Measurements from ENCODE around the gene MUC2. TPM values are rescaled to one million over a fixed set of nuclear protein-coding genes. Genes with fewer than 3 reads are reported as not detected.

Gene MUC2
- total RNA-seq, 6 experiments from 2014 or later = 0.04 TPM; not detected in 5

- no peak for ATAC-seq
- intact Hi-C loops (cut with DNase I) = no loop called here
- DNase-seq = no peak
- H3K27ac ChIP-seq = no peak overlapping the region
- no CpG with 5 or more reads among the region's 13 CpGs for WGBS (ENCODE audit: insufficient coverage, low coverage, low lambda C conversion rate, missing lambda C conversion rate)
- TF ChIP-seq CTCF (IDR thresholded peaks at IDR 0.05) = no peak
- no peak for TF ChIP-seq POLR2A (IDR thresholded peaks at IDR 0.05)
- no peaks in the 10 kb centered on the region for H3K27me3 ChIP-seq
- H3K9me3 ChIP-seq = no peaks in the 10 kb centered on the region
- H3K4me3 ChIP-seq = no peak overlapping the region
- H3K4me1 ChIP-seq = no peaks in the 10 kb centered on the region
- H3K36me3 ChIP-seq = no peaks in the 10 kb centered on the region
Measured at GRCh38 chr11:1049431-1049891, 25.2 kb upstream of the MUC2 start.

GRCh38 chr11:1049911-1050580 lies 24.6 kb upstream of the MUC2 start:
- WGBS (ENCODE audit: insufficient coverage, low coverage, low lambda C conversion rate, missing lambda C conversion rate) = 60% methylated on average over 3 of the region's 18 CpGs
- peak in 2 of 3 donors; percentile 18 to 52 for DNase-seq

GRCh38 chr11:1050581-1051355 lies 23.9 kb upstream of the MUC2 start:
- Histone ChIP-seq H3K27me3 (no peaks in the 10 kb centered on the region), H3K9me3 (no peaks in the 10 kb centered on the region), H3K4me1 (no peaks in the 10 kb centered on the region), H3K4me3 (no peak overlapping the region), H3K27ac (no peak overlapping the region), H3K36me3 (no peaks in the 10 kb centered on the region)
- no CpG with 5 or more reads among the region's 39 CpGs for WGBS (ENCODE audit: insufficient coverage, low coverage, low lambda C conversion rate, missing lambda C conversion rate)
- intact Hi-C loops (cut with DNase I) = loop anchor here (5.0 to 10.0 kb wide), 3 partner anchors 156 to 203 kb away; no protein-coding TSS in a partner anchor
- peak; percentile 77 to 82 (median 80) for DNase-seq
- peak; percentile 94 to 99 (median 98) for ATAC-seq
- TF ChIP-seq POLR2A (IDR thresholded peaks at IDR 0.05) (no peak), CTCF (IDR thresholded peaks at IDR 0.05) (peak; percentile 91 to 97 (median 94))

More at GRCh38 chr11:1049911-1050580, 24.6 kb upstream of the MUC2 start:
- Histone ChIP-seq H3K9me3 (no peaks in the 10 kb centered on the region), H3K27me3 (no peaks in the 10 kb centered on the region), H3K4me3 (no peak overlapping the region), H3K27ac (no peak overlapping the region), H3K36me3 (no peaks in the 10 kb centered on the region), H3K4me1 (no peaks in the 10 kb centered on the region)
- TF ChIP-seq CTCF (IDR thresholded peaks at IDR 0.05) = no peak
- TF ChIP-seq POLR2A (IDR thresholded peaks at IDR 0.05) = no peak
- no peak for ATAC-seq
- intact Hi-C loops (cut with DNase I) = loop anchor here (5.0 to 10.0 kb wide), 3 partner anchors 155 to 203 kb away; no protein-coding TSS in a partner anchor

- 70% methylated on average over 2 of the region's 15 CpGs for WGBS (ENCODE audit: insufficient coverage, low coverage, low lambda C conversion rate, missing lambda C conversion rate)
- Histone ChIP-seq H3K27me3 (no peaks in the 10 kb centered on the region), H3K27ac (no peak overlapping the region), H3K36me3 (no peaks in the 10 kb centered on the region), H3K4me1 (no peaks in the 10 kb centered on the region), H3K9me3 (no peaks in the 10 kb centered on the region), H3K4me3 (no peak overlapping the region)
- intact Hi-C loops (cut with DNase I) = loop anchor here (5.0 to 10.0 kb wide), 3 partner anchors 157 to 204 kb away; no protein-coding TSS in a partner anchor
- ATAC-seq (no peak), DNase-seq (peak in 2 of 3 donors; percentile 19 to 46)
- TF ChIP-seq CTCF (IDR thresholded peaks at IDR 0.05) = no peak
- no peak for TF ChIP-seq POLR2A (IDR thresholded peaks at IDR 0.05)
Measured at GRCh38 chr11:1051356-1052132, 23.1 kb upstream of the MUC2 start.
